ENCODE data around the gene ZNF438. TPM values are rescaled to one million over a fixed set of nuclear protein-coding genes. Genes with fewer than 3 reads are reported as not detected.
"Not testable (repeated sequence)": the region's sequence is repeated elsewhere in the genome, so short reads cannot be mapped to it uniquely, and the experiment has no call there.

The ZNF438 gene
- total RNA-seq, 1 experiment from 2014 or later, result 2.0 TPM

- no peak for TF ChIP-seq CTCF (conservative IDR thresholded peaks at IDR 0.05; ENCODE audit: low read depth, low read length)
- no peak for TF ChIP-seq EZH2 (IDR thresholded peaks at IDR 0.05; ENCODE audit: borderline replicate concordance, low read depth, low read length, poor library complexity, severe bottlenecking)
- intact Hi-C loops (cut with micrococcal nuclease; ENCODE audit: unreplicated experiment), result no loop called here
- ChIA-PET CTCF (no interaction called here), POLR2A (ENCODE audit: low non-redundant PET) (no interaction called here)
- Histone ChIP-seq H3K27me3 (replicated peaks; ENCODE audit: insufficient read depth, low read depth, low read length, poor library complexity) (no peaks in the 10 kb centered on the region), H3K4me3 (ENCODE audit: low read depth, low read length, poor library complexity, severe bottlenecking) (no peak overlapping the region), H3K4me1 (ENCODE audit: insufficient read depth, low read length, poor library complexity, severe bottlenecking) (peaks cover 3% of the 10 kb centered on the region), H3K27ac (ENCODE audit: low read depth, low read length, poor library complexity, severe bottlenecking) (no peak overlapping the region), H3K36me3 (ENCODE audit: insufficient read depth, low read length, poor library complexity, severe bottlenecking) (no peaks in the 10 kb centered on the region), H3K9me3 (ENCODE audit: low read depth, low read length, poor library complexity, severe bottlenecking) (no peaks in the 10 kb centered on the region)
- DNase-seq (ENCODE audit: low spot score), result no peak
- no TSS peak for BruUV-seq (replicated peaks)
These were observed 1.4 kb downstream of the ZNF438 start for GRCh38 chr10:31030260-31030659.

GRCh38 chr10:31028081-31028480, 3.6 kb downstream of the ZNF438 start:
- BruUV-seq (replicated peaks), result no TSS peak
- peaks cover 3% of the 10 kb centered on the region for H3K4me1 ChIP-seq (ENCODE audit: insufficient read depth, low read length, poor library complexity, severe bottlenecking)
- no peak for DNase-seq (ENCODE audit: low spot score)
- no peak overlapping the region for H3K27ac ChIP-seq (ENCODE audit: low read depth, low read length, poor library complexity, severe bottlenecking)
- ChIA-PET CTCF (no interaction called here), POLR2A (ENCODE audit: low non-redundant PET) (no interaction called here)
- TF ChIP-seq CTCF (conservative IDR thresholded peaks at IDR 0.05; ENCODE audit: low read depth, low read length) (no peak), EZH2 (IDR thresholded peaks at IDR 0.05; ENCODE audit: borderline replicate concordance, low read depth, low read length, poor library complexity, severe bottlenecking) (no peak)
- no peaks in the 10 kb centered on the region for H3K27me3 ChIP-seq (replicated peaks; ENCODE audit: insufficient read depth, low read depth, low read length, poor library complexity)
- no peaks in the 10 kb centered on the region for H3K9me3 ChIP-seq (ENCODE audit: low read depth, low read length, poor library complexity, severe bottlenecking)
- intact Hi-C loops (cut with micrococcal nuclease; ENCODE audit: unreplicated experiment), result no loop called here
- no peak overlapping the region for H3K4me3 ChIP-seq (ENCODE audit: low read depth, low read length, poor library complexity, severe bottlenecking)
- H3K36me3 ChIP-seq (ENCODE audit: insufficient read depth, low read length, poor library complexity, severe bottlenecking), result no peaks in the 10 kb centered on the region

GRCh38 chr10:31026279-31026678, 5.4 kb downstream of the ZNF438 start:
- H3K4me3 ChIP-seq (ENCODE audit: low read depth, low read length, poor library complexity, severe bottlenecking); H3K9me3 ChIP-seq (ENCODE audit: low read depth, low read length, poor library complexity, severe bottlenecking); BruUV-seq (replicated peaks); intact Hi-C loops (cut with micrococcal nuclease; ENCODE audit: unreplicated experiment); H3K27me3 ChIP-seq (replicated peaks; ENCODE audit: insufficient read depth, low read depth, low read length, poor library complexity); H3K36me3 ChIP-seq (ENCODE audit: insufficient read depth, low read length, poor library complexity, severe bottlenecking); H3K27ac ChIP-seq (ENCODE audit: low read depth, low read length, poor library complexity, severe bottlenecking); POLR2A ChIA-PET (ENCODE audit: low non-redundant PET); CTCF ChIA-PET; H3K4me1 ChIP-seq (ENCODE audit: insufficient read depth, low read length, poor library complexity, severe bottlenecking); DNase-seq (ENCODE audit: low spot score): not testable (repeated sequence)

GRCh38 chr10:31025142-31025541, 6.5 kb downstream of the ZNF438 start:
- no peak overlapping the region for H3K4me3 ChIP-seq (ENCODE audit: low read depth, low read length, poor library complexity, severe bottlenecking)
- H3K27ac ChIP-seq (ENCODE audit: low read depth, low read length, poor library complexity, severe bottlenecking), result no peak overlapping the region
- no peak for DNase-seq (ENCODE audit: low spot score)
- no peaks in the 10 kb centered on the region for H3K27me3 ChIP-seq (replicated peaks; ENCODE audit: insufficient read depth, low read depth, low read length, poor library complexity)
- TF ChIP-seq CTCF (conservative IDR thresholded peaks at IDR 0.05; ENCODE audit: low read depth, low read length), result no peak
- intact Hi-C loops (cut with micrococcal nuclease; ENCODE audit: unreplicated experiment), result no loop called here
- CTCF ChIA-PET, result no interaction called here
- POLR2A ChIA-PET (ENCODE audit: low non-redundant PET), result no interaction called here
- H3K36me3 ChIP-seq (ENCODE audit: insufficient read depth, low read length, poor library complexity, severe bottlenecking), result no peaks in the 10 kb centered on the region
- BruUV-seq (replicated peaks), result no TSS peak
- H3K9me3 ChIP-seq (ENCODE audit: low read depth, low read length, poor library complexity, severe bottlenecking), result no peaks in the 10 kb centered on the region
- no peaks in the 10 kb centered on the region for H3K4me1 ChIP-seq (ENCODE audit: insufficient read depth, low read length, poor library complexity, severe bottlenecking)
